ENCODE measurements around the gene PKNOX1.
"Not testable (repeated sequence)": the region's sequence is repeated elsewhere in the genome, so short reads cannot be mapped to it uniquely, and the experiment has no call there.

PKNOX1 gene

GRCh38 chr21:42973991-42974831, at the start of gene PKNOX1:
Gene PKNOX1 (plus strand): TSS chr21:42974562. CDS start chr21:43004382, 29,820 bp downstream.
- H3K4me1 Mint-ChIP-seq: peaks cover 36% of the 10 kb centered on the region

GRCh38 chr21:42925114-42925926, 49.0 kb upstream of the PKNOX1 start, which contains the start of gene ERVH48-1:
Gene ERVH48-1 (minus strand): TSS chr21:42925630. CDS start chr21:42919006, 6,624 bp downstream.
- Mint-ChIP-seq H3K9me3 (no peaks in the 10 kb centered on the region), H3K4me1 (peaks cover 16% of the 10 kb centered on the region), H3K4me3 (peak within 1 kb of the TSS; percentile 55 to 61), H3K27ac (peak within 1 kb of the TSS in 1 of 2 donors; percentile 95), H3K27me3 (no peaks in the 10 kb centered on the region)
- DNase-seq: no peak
- ATAC-seq: no peak

More at GRCh38 chr21:42973991-42974831, at the start of gene PKNOX1:
- no peaks in the 10 kb centered on the region for H3K27me3 Mint-ChIP-seq
- no peaks in the 10 kb centered on the region for H3K9me3 Mint-ChIP-seq
- DNase-seq: peak; percentile 100
- peak within 1 kb of the TSS; percentile 88 to 93 for H3K4me3 Mint-ChIP-seq
- H3K27ac Mint-ChIP-seq: peak within 1 kb of the TSS; percentile 98
- ATAC-seq: peak; percentile 93

- ATAC-seq, H3K4me3 Mint-ChIP-seq, H3K27me3 Mint-ChIP-seq, DNase-seq, H3K9me3 Mint-ChIP-seq: not testable (repeated sequence)
- Mint-ChIP-seq H3K27ac (peak overlapping the region in 1 of 2 donors; percentile 49), H3K4me1 (peaks cover 18% of the 10 kb centered on the region)
Measured at GRCh38 chr21:42927474-42928200, 46.7 kb upstream of the PKNOX1 start.

- Mint-ChIP-seq H3K27ac (no peak overlapping the region), H3K9me3 (no peaks in the 10 kb centered on the region)
Measured at GRCh38 chr21:42929969-42930368, 44.4 kb upstream of the PKNOX1 start.

GRCh38 chr21:42931560-42932235, 42.7 kb upstream of the PKNOX1 start:
- ATAC-seq (no peak), DNase-seq (no peak)
- no peaks in the 10 kb centered on the region for H3K27me3 Mint-ChIP-seq
- H3K9me3 Mint-ChIP-seq: no peaks in the 10 kb centered on the region
- peak overlapping the region; percentile 1 to 88 for H3K27ac Mint-ChIP-seq
- H3K4me1 Mint-ChIP-seq: peaks cover 6% of the 10 kb centered on the region
- no peak overlapping the region for H3K4me3 Mint-ChIP-seq

More at GRCh38 chr21:42929969-42930368, 44.4 kb upstream of the PKNOX1 start:
- ATAC-seq (no peak), DNase-seq (no peak)
- peaks cover 6% of the 10 kb centered on the region for H3K4me1 Mint-ChIP-seq
- H3K4me3 Mint-ChIP-seq: no peak overlapping the region
- H3K27me3 Mint-ChIP-seq: no peaks in the 10 kb centered on the region

GRCh38 chr21:42932378-42933136, 41.8 kb upstream of the PKNOX1 start:
- ATAC-seq, H3K27me3 Mint-ChIP-seq, H3K4me1 Mint-ChIP-seq, H3K9me3 Mint-ChIP-seq, DNase-seq, H3K4me3 Mint-ChIP-seq, H3K27ac Mint-ChIP-seq: not testable (repeated sequence)

- not testable (repeated sequence) for DNase-seq, ATAC-seq, H3K4me3 Mint-ChIP-seq, H3K9me3 Mint-ChIP-seq, H3K4me1 Mint-ChIP-seq, H3K27ac Mint-ChIP-seq, H3K27me3 Mint-ChIP-seq
Measured at GRCh38 chr21:42933137-42933970, 41.0 kb upstream of the PKNOX1 start.

- H3K4me1 Mint-ChIP-seq, DNase-seq, H3K27me3 Mint-ChIP-seq, H3K4me3 Mint-ChIP-seq, H3K9me3 Mint-ChIP-seq, ATAC-seq: not testable (repeated sequence)
- H3K27ac Mint-ChIP-seq: peak overlapping the region in 1 of 2 donors; percentile 55
Measured at GRCh38 chr21:42933973-42934372, 40.4 kb upstream of the PKNOX1 start.

GRCh38 chr21:42936360-42936759, 38.0 kb upstream of the PKNOX1 start:
- DNase-seq, H3K4me1 Mint-ChIP-seq, H3K9me3 Mint-ChIP-seq, H3K27me3 Mint-ChIP-seq, ATAC-seq, H3K27ac Mint-ChIP-seq, H3K4me3 Mint-ChIP-seq: not testable (repeated sequence)

- not testable (repeated sequence) for H3K27ac Mint-ChIP-seq, ATAC-seq, H3K9me3 Mint-ChIP-seq, H3K27me3 Mint-ChIP-seq, H3K4me3 Mint-ChIP-seq, DNase-seq, H3K4me1 Mint-ChIP-seq
Measured at GRCh38 chr21:42937034-42937940, 37.1 kb upstream of the PKNOX1 start.

- DNase-seq (no peak), ATAC-seq (no peak)
- Mint-ChIP-seq H3K9me3 (no peaks in the 10 kb centered on the region), H3K27ac (no peak overlapping the region), H3K4me3 (no peak overlapping the region), H3K4me1 (peaks cover under 1% of the 10 kb centered on the region), H3K27me3 (no peaks in the 10 kb centered on the region)
Measured at GRCh38 chr21:42937960-42938605, 36.3 kb upstream of the PKNOX1 start.

- DNase-seq, ATAC-seq, H3K27me3 Mint-ChIP-seq, H3K27ac Mint-ChIP-seq, H3K9me3 Mint-ChIP-seq, H3K4me3 Mint-ChIP-seq, H3K4me1 Mint-ChIP-seq: not testable (repeated sequence)
Measured at GRCh38 chr21:42938606-42938995, 35.8 kb upstream of the PKNOX1 start.
